ENCODE results near the gene RRAGB.
"Not testable (repeated sequence)": the region's sequence is repeated elsewhere in the genome, so short reads cannot be mapped to it uniquely, and the experiment has no call there.

RRAGB gene

GRCh38 chrX:55767100-55767499, 49.6 kb downstream of the RRAGB start:
- Histone ChIP-seq H3K27ac (no peak overlapping the region), H2AFZ (ENCODE audit: low read depth) (no peak overlapping the region), H3K4me2 (no peak overlapping the region), H3K36me3 (ENCODE audit: insufficient read depth) (no peaks in the 10 kb centered on the region), H4K20me1 (ENCODE audit: insufficient read depth) (no peaks in the 10 kb centered on the region), H3K27me3 (ENCODE audit: insufficient read depth, low read depth) (no peaks in the 10 kb centered on the region), H3K9ac (no peak overlapping the region), H3K79me2 (ENCODE audit: insufficient read depth, low read depth) (no peaks in the 10 kb centered on the region), H3K4me1 (ENCODE audit: low read depth, poor library complexity, severe bottlenecking) (no peaks in the 10 kb centered on the region), H3K4me3 (IDR thresholded peaks at IDR 0.05; ENCODE audit: insufficient read depth, low read depth, low read length) (no peak overlapping the region)
- no peak for TF ChIP-seq CTCF (conservative IDR thresholded peaks at IDR 0.05; ENCODE audit: low read depth, low read length)

GRCh38 chrX:55774419-55774818, 56.9 kb downstream of the RRAGB start:
- not testable (repeated sequence) for H2AFZ ChIP-seq (ENCODE audit: low read depth); H3K4me1 ChIP-seq (ENCODE audit: low read depth, poor library complexity, severe bottlenecking); H3K27me3 ChIP-seq (ENCODE audit: insufficient read depth, low read depth); H4K20me1 ChIP-seq (ENCODE audit: insufficient read depth); H3K27ac ChIP-seq; H3K4me2 ChIP-seq; H3K36me3 ChIP-seq (ENCODE audit: insufficient read depth); H3K79me2 ChIP-seq (ENCODE audit: insufficient read depth, low read depth); H3K9ac ChIP-seq; H3K4me3 ChIP-seq (IDR thresholded peaks at IDR 0.05; ENCODE audit: insufficient read depth, low read depth, low read length)

- no peak overlapping the region for H3K9ac ChIP-seq
- no peak for TF ChIP-seq CTCF (conservative IDR thresholded peaks at IDR 0.05; ENCODE audit: low read depth, low read length)
- H3K36me3 ChIP-seq (ENCODE audit: insufficient read depth) = no peaks in the 10 kb centered on the region
- no peaks in the 10 kb centered on the region for H3K4me1 ChIP-seq (ENCODE audit: low read depth, poor library complexity, severe bottlenecking)
- H3K4me2 ChIP-seq = no peak overlapping the region
- H3K27ac ChIP-seq = no peak overlapping the region
- no peak overlapping the region for H3K4me3 ChIP-seq (IDR thresholded peaks at IDR 0.05; ENCODE audit: insufficient read depth, low read depth, low read length)
- no peaks in the 10 kb centered on the region for H3K27me3 ChIP-seq (ENCODE audit: insufficient read depth, low read depth)
- no peak overlapping the region for H2AFZ ChIP-seq (ENCODE audit: low read depth)
- H4K20me1 ChIP-seq (ENCODE audit: insufficient read depth) = no peaks in the 10 kb centered on the region
- no peaks in the 10 kb centered on the region for H3K79me2 ChIP-seq (ENCODE audit: insufficient read depth, low read depth)
Measured at GRCh38 chrX:55777596-55777995, 60.0 kb downstream of the RRAGB start.

- Histone ChIP-seq H3K36me3 (ENCODE audit: insufficient read depth) (no peaks in the 10 kb centered on the region), H3K4me1 (ENCODE audit: low read depth, poor library complexity, severe bottlenecking) (no peaks in the 10 kb centered on the region), H3K27me3 (ENCODE audit: insufficient read depth, low read depth) (no peaks in the 10 kb centered on the region), H3K9ac (no peak overlapping the region), H3K4me2 (no peak overlapping the region), H3K27ac (no peak overlapping the region), H4K20me1 (ENCODE audit: insufficient read depth) (no peaks in the 10 kb centered on the region), H2AFZ (ENCODE audit: low read depth) (no peak overlapping the region), H3K79me2 (ENCODE audit: insufficient read depth, low read depth) (no peaks in the 10 kb centered on the region), H3K4me3 (IDR thresholded peaks at IDR 0.05; ENCODE audit: insufficient read depth, low read depth, low read length) (no peak overlapping the region)
- TF ChIP-seq CTCF (conservative IDR thresholded peaks at IDR 0.05; ENCODE audit: low read depth, low read length) = no peak
Measured at GRCh38 chrX:55778322-55778721, 60.8 kb downstream of the RRAGB start.

- H3K4me2 ChIP-seq = no peak overlapping the region
- no peaks in the 10 kb centered on the region for H3K4me1 ChIP-seq (ENCODE audit: low read depth, poor library complexity, severe bottlenecking)
- no peak overlapping the region for H3K9ac ChIP-seq
Measured at GRCh38 chrX:55783723-55784122, 66.2 kb downstream of the RRAGB start.

More at GRCh38 chrX:55783723-55784122, 66.2 kb downstream of the RRAGB start:
- Histone ChIP-seq H3K36me3 (ENCODE audit: insufficient read depth) (no peaks in the 10 kb centered on the region), H3K27ac (no peak overlapping the region), H3K27me3 (ENCODE audit: insufficient read depth, low read depth) (no peaks in the 10 kb centered on the region), H3K79me2 (ENCODE audit: insufficient read depth, low read depth) (no peaks in the 10 kb centered on the region), H4K20me1 (ENCODE audit: insufficient read depth) (no peaks in the 10 kb centered on the region), H2AFZ (ENCODE audit: low read depth) (no peak overlapping the region), H3K4me3 (IDR thresholded peaks at IDR 0.05; ENCODE audit: insufficient read depth, low read depth, low read length) (no peak overlapping the region)
- no peak for TF ChIP-seq CTCF (conservative IDR thresholded peaks at IDR 0.05; ENCODE audit: low read depth, low read length)

All from KMS-11 (cell line).